ENCODE results near the gene KATNA1.
A peak's percentile ranks its signal among the peaks of the same experiment; 100 is the strongest.

Gene KATNA1

GRCh38 chr6:149581349-149581748, 67.2 kb downstream of the KATNA1 start:
- H3K4me3 ChIP-seq (ENCODE audit: control insufficient read depth, low read depth, low read length), result no peak overlapping the region
- DNase-seq (ENCODE audit: low read depth), result no peak
- TF ChIP-seq CTCF (conservative IDR thresholded peaks at IDR 0.05; ENCODE audit: control insufficient read depth, insufficient read depth, low read depth, low read length), result no peak

DNA sequence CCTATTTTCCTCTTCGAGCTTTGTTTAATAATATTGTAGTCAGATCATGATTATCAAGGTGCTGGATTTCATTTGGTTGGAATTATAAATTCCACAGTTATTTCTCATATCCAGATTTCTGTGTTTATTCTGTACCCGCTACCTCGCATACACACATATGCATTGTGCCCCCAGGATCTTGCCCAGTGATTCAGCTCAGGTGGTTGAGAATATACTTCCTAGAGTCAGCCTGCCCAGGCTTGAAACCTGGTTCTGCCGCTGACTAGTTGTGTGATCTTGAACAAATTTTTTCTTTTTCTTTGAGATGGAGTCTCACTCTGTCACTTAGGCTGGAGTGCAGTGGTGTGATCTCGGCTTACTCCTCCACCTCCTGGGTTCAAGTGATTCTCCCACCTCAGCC, 67.6 kb downstream of the KATNA1 start:
- TF ChIP-seq CTCF (conservative IDR thresholded peaks at IDR 0.05; ENCODE audit: control insufficient read depth, insufficient read depth, low read depth, low read length), result no peak
- H3K4me3 ChIP-seq (ENCODE audit: control insufficient read depth, low read depth, low read length), result no peak overlapping the region
- DNase-seq (ENCODE audit: low read depth), result no peak

DNA sequence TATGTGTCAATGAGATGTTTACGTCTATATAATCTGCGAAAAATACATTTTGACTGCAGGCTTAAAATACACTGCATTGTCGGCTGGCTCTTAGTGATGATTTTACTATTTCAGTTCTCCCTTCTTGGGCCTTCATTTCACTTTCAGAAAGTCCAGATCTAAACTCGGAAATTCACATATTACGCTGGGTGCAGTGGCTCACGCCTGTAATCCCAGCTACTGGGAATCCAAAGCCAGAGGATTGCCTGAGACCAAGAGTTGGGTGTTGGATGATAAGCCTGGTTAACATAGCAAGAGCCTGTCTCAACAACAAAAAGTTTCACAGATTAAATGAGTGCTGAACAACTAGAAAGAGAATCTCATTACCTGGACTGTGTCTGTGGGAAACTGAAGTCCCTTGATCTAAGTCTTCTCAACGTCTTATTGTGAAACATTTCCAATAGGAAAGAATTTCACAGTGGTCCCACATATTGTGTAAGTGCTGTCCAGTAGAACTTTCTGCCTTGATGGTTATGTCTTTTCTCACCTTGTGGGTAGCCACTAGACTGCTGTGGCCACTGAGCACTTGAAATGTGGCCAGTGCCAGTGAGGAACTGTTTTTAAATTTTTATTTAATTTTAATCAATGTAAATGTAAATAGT, 80.4 kb downstream of the KATNA1 start:
- no peak for DNase-seq (ENCODE audit: low read depth)
- no peak for TF ChIP-seq CTCF (conservative IDR thresholded peaks at IDR 0.05; ENCODE audit: control insufficient read depth, insufficient read depth, low read depth, low read length)
- no peak overlapping the region for H3K4me3 ChIP-seq (ENCODE audit: control insufficient read depth, low read depth, low read length)

- peak overlapping the region; percentile 85 for H3K4me3 ChIP-seq (ENCODE audit: control insufficient read depth, low read depth, low read length)
- TF ChIP-seq CTCF (conservative IDR thresholded peaks at IDR 0.05; ENCODE audit: control insufficient read depth, insufficient read depth, low read depth, low read length), result no peak
- DNase-seq (ENCODE audit: low read depth), result no peak
Measured at GRCh38 chr6:149567194-149567586, 81.3 kb downstream of the KATNA1 start.

DNA sequence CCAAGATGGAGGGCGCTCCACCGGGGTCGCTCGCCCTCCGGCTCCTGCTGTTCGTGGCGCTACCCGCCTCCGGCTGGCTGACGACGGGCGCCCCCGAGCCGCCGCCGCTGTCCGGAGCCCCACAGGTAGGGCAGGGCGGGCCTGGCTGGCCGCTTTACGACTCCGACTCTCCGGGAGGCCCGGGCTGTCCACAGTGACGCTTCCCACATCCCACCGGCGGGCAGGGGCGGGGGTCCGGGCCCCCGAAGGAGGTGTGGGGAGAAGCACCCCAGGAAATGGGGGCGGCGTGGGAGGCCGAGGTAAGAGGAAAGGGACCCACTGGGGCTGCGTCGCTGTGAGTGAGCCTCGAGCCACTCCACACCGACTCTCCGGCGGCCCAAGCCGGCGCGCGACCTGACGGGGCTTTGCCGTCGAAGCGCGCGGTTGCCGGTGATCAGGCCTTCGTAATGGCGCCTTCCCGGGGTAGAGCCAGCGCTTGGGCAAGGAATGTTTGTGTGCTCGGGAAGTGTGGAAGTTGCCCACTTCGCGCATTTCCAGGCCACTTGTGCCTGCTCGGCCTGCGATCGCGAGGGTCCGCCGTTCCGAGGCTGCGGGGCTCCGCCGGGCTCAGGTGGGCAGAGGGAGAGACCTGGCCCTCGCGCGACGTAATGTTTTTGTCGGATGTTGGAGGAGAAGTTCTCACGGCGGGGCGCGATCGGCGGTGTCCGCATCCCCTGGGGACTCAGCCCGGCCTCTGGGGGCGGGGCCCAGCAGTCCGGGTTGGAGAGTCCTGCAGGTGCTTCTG, 81.9 kb downstream of the KATNA1 start:
- peak overlapping the region; percentile 85 for H3K4me3 ChIP-seq (ENCODE audit: control insufficient read depth, low read depth, low read length)
- TF ChIP-seq CTCF (conservative IDR thresholded peaks at IDR 0.05; ENCODE audit: control insufficient read depth, insufficient read depth, low read depth, low read length), result no peak
- DNase-seq (ENCODE audit: low read depth), result no peak

GRCh38 chr6:149565527-149566409, 82.7 kb downstream of the KATNA1 start, which contains the start of gene GINM1:
GINM1 (plus strand) TSS chr6:149566375; CDS start chr6:149566415, 40 bp downstream.
- DNase-seq (ENCODE audit: low read depth), result peak; percentile 92
- TF ChIP-seq CTCF (conservative IDR thresholded peaks at IDR 0.05; ENCODE audit: control insufficient read depth, insufficient read depth, low read depth, low read length), result peak; percentile 69
- H3K4me3 ChIP-seq (ENCODE audit: control insufficient read depth, low read depth, low read length), result peak within 1 kb of the TSS; percentile 85
